ENCODE data around the gene RPN2.
"Not testable (repeated sequence)": the region's sequence is repeated elsewhere in the genome, so short reads cannot be mapped to it uniquely, and the experiment has no call there.

- not testable (repeated sequence) for TF ChIP-seq CTCF (conservative IDR thresholded peaks at IDR 0.05; ENCODE audit: low read depth, low read length); EZH2phosphoT487 (IDR thresholded peaks at IDR 0.05; ENCODE audit: borderline replicate concordance, low read length); EZH2 (IDR thresholded peaks at IDR 0.05; ENCODE audit: low read length, unreplicated experiment)
Measured at GRCh38 chr20:37150864-37151263, 28.3 kb upstream of the RPN2 start.

All from PC-3 (cell line).